Measurements from ENCODE around the gene GALNT2.

Gene GALNT2

GRCh38 chr1:230166366-230167132 is 99.5 kb downstream of the GALNT2 start:
- H3K36me3 ChIP-seq (ENCODE audit: insufficient read depth, low read length): peaks cover 20% of the 10 kb centered on the region; the same call in 1 of the 2 replicates
- TF ChIP-seq EZH2phosphoT487 (IDR thresholded peaks at IDR 0.05; ENCODE audit: borderline replicate concordance) (no peak), CTCF (conservative IDR thresholded peaks at IDR 0.05; ENCODE audit: low read length) (no peak)
- H2AFZ ChIP-seq (ENCODE audit: low read length): no peak overlapping the region
- no peaks in the 10 kb centered on the region for H3F3A ChIP-seq (ENCODE audit: low read depth)
- no peaks in the 10 kb centered on the region for H3K27me3 ChIP-seq (ENCODE audit: insufficient read depth, low read length, poor library complexity, severe bottlenecking)
- H3K79me2 ChIP-seq (ENCODE audit: insufficient read depth, low read length): peaks cover 100% of the 10 kb centered on the region
- no peak overlapping the region for H3K4me2 ChIP-seq (ENCODE audit: low read depth, low read length, poor library complexity, severe bottlenecking)
- peaks cover 54% of the 10 kb centered on the region for H3K4me1 ChIP-seq (ENCODE audit: insufficient read depth, low read length, poor library complexity, severe bottlenecking)
- H4K20me1 ChIP-seq (ENCODE audit: insufficient read depth, low read length, poor library complexity, severe bottlenecking): peaks cover 10% of the 10 kb centered on the region
- peak overlapping the region; percentile 6 for H3K9ac ChIP-seq (ENCODE audit: low read depth, low read length, poor library complexity, severe bottlenecking)
- no peaks in the 10 kb centered on the region for H3K9me3 ChIP-seq (ENCODE audit: insufficient read depth, low read depth, low read length)
- H3K4me3 ChIP-seq (ENCODE audit: low read length, poor library complexity, severe bottlenecking): no peak overlapping the region
- H3K9me2 ChIP-seq (replicated peaks; ENCODE audit: low read depth, low read length): no peaks in the 10 kb centered on the region

- Histone ChIP-seq H3K27me3 (ENCODE audit: insufficient read depth, low read length, poor library complexity, severe bottlenecking) (no peaks in the 10 kb centered on the region), H3K9ac (ENCODE audit: low read depth, low read length, poor library complexity, severe bottlenecking) (peak overlapping the region; percentile 8), H3K4me3 (ENCODE audit: low read length, poor library complexity, severe bottlenecking) (no peak overlapping the region), H3K9me3 (ENCODE audit: insufficient read depth, low read depth, low read length) (no peaks in the 10 kb centered on the region), H3F3A (ENCODE audit: low read depth) (no peaks in the 10 kb centered on the region), H3K4me1 (ENCODE audit: insufficient read depth, low read length, poor library complexity, severe bottlenecking) (peaks cover 59% of the 10 kb centered on the region), H3K79me2 (ENCODE audit: insufficient read depth, low read length) (peaks cover 100% of the 10 kb centered on the region), H3K36me3 (ENCODE audit: insufficient read depth, low read length) (peaks cover 21% of the 10 kb centered on the region; the same call in 1 of the 2 replicates), H3K4me2 (ENCODE audit: low read depth, low read length, poor library complexity, severe bottlenecking) (no peak overlapping the region), H4K20me1 (ENCODE audit: insufficient read depth, low read length, poor library complexity, severe bottlenecking) (peaks cover 10% of the 10 kb centered on the region), H2AFZ (ENCODE audit: low read length) (no peak overlapping the region), H3K9me2 (replicated peaks; ENCODE audit: low read depth, low read length) (no peaks in the 10 kb centered on the region)
- TF ChIP-seq EZH2phosphoT487 (IDR thresholded peaks at IDR 0.05; ENCODE audit: borderline replicate concordance) (no peak), CTCF (conservative IDR thresholded peaks at IDR 0.05; ENCODE audit: low read length) (peak; percentile 91)
Measured at GRCh38 chr1:230167419-230167852, 100.4 kb downstream of the GALNT2 start.

GRCh38 chr1:230169454-230170152 is 102.6 kb downstream of the GALNT2 start:
- peak overlapping the region; percentile 65 for H3K4me2 ChIP-seq (ENCODE audit: low read depth, low read length, poor library complexity, severe bottlenecking)
- H2AFZ ChIP-seq (ENCODE audit: low read length): no peak overlapping the region
- H3K36me3 ChIP-seq (ENCODE audit: insufficient read depth, low read length): peaks cover 24% of the 10 kb centered on the region; the same call in 1 of the 2 replicates
- H3K9me3 ChIP-seq (ENCODE audit: insufficient read depth, low read depth, low read length): no peaks in the 10 kb centered on the region
- TF ChIP-seq EZH2phosphoT487 (IDR thresholded peaks at IDR 0.05; ENCODE audit: borderline replicate concordance): no peak
- no peak for TF ChIP-seq CTCF (conservative IDR thresholded peaks at IDR 0.05; ENCODE audit: low read length)
- H4K20me1 ChIP-seq (ENCODE audit: insufficient read depth, low read length, poor library complexity, severe bottlenecking): peaks cover 10% of the 10 kb centered on the region
- no peaks in the 10 kb centered on the region for H3F3A ChIP-seq (ENCODE audit: low read depth)
- H3K27me3 ChIP-seq (ENCODE audit: insufficient read depth, low read length, poor library complexity, severe bottlenecking): no peaks in the 10 kb centered on the region
- H3K79me2 ChIP-seq (ENCODE audit: insufficient read depth, low read length): peaks cover 100% of the 10 kb centered on the region
- peaks cover 78% of the 10 kb centered on the region for H3K4me1 ChIP-seq (ENCODE audit: insufficient read depth, low read length, poor library complexity, severe bottlenecking)
- no peaks in the 10 kb centered on the region for H3K9me2 ChIP-seq (replicated peaks; ENCODE audit: low read depth, low read length)
- H3K4me3 ChIP-seq (ENCODE audit: low read length, poor library complexity, severe bottlenecking): peak overlapping the region; percentile 43
- peak overlapping the region; percentile 64 for H3K9ac ChIP-seq (ENCODE audit: low read depth, low read length, poor library complexity, severe bottlenecking)
